ENCODE results near the gene ZBTB17.
"Not testable (repeated sequence)": the region's sequence is repeated elsewhere in the genome, so short reads cannot be mapped to it uniquely, and the experiment has no call there.

Gene ZBTB17

DNA sequence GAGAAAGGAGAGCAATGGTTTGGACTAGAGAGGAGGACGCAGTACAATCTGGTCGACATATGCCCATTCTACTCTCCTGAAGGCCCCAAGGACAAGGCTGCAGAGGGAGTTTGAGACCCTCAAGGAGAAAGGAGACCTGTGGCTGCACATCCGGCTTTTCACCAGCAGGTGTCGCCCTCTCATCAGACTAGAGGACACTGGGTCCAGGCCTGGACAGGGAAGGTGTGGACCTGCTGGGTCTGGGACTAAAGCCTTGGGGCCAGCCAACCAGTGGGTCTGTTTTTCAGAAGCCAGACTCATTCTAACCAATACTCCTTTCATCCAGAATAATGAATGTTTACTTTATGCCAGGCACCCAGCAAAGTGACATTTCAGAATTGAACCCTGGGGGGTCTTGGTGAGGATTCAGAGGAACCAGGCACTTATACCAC lies 33.1 kb upstream of the ZBTB17 start:
- TF ChIP-seq TAF1 (IDR thresholded peaks at IDR 0.05; ENCODE audit: borderline replicate concordance, low read depth, low read length) = no peak
- TF ChIP-seq POLR2AphosphoS5 (IDR thresholded peaks at IDR 0.05; ENCODE audit: low read depth, low read length) = no peak
- TF ChIP-seq POLR2A (IDR thresholded peaks at IDR 0.05; ENCODE audit: low read depth, low read length) = no peak
- DNase-seq (ENCODE audit: insufficient read length) (no peak), FAIRE-seq (peak; percentile 65)

DNA sequence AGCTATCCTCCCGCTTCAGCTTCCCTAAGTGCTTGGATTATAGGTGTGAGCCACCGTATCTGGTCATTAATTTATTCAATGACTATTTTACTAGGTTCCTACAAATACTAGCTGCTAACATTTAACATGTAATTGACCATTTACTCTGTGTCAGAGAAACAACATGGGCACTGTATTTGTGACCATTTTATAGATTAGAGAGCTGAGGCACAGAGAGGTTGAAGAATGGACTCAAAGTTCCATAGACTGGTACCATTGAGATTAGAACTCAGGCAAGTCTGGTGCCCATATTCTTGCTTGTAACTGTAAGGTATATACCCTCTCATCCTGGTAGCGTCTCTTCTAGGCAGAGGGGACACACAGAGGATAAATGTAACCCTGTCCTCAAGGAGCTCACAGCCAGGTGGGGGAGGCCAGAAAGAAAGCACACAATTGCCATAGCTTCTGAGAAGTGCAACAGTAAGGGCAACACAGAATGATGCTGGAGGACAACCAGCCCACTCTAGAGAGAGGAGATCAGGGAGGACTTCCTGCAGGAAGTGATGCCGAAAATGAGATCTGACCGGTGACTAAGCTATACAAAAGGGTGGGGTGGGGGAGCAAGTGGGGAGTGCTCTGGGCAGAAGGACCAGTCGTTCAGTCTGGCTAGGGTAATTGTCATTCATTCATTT lies 31.9 kb upstream of the ZBTB17 start:
- no peak for TF ChIP-seq POLR2A (IDR thresholded peaks at IDR 0.05; ENCODE audit: low read depth, low read length)
- no peak for TF ChIP-seq POLR2AphosphoS5 (IDR thresholded peaks at IDR 0.05; ENCODE audit: low read depth, low read length)
- TF ChIP-seq TAF1 (IDR thresholded peaks at IDR 0.05; ENCODE audit: borderline replicate concordance, low read depth, low read length) = no peak
- no peak for FAIRE-seq

DNA sequence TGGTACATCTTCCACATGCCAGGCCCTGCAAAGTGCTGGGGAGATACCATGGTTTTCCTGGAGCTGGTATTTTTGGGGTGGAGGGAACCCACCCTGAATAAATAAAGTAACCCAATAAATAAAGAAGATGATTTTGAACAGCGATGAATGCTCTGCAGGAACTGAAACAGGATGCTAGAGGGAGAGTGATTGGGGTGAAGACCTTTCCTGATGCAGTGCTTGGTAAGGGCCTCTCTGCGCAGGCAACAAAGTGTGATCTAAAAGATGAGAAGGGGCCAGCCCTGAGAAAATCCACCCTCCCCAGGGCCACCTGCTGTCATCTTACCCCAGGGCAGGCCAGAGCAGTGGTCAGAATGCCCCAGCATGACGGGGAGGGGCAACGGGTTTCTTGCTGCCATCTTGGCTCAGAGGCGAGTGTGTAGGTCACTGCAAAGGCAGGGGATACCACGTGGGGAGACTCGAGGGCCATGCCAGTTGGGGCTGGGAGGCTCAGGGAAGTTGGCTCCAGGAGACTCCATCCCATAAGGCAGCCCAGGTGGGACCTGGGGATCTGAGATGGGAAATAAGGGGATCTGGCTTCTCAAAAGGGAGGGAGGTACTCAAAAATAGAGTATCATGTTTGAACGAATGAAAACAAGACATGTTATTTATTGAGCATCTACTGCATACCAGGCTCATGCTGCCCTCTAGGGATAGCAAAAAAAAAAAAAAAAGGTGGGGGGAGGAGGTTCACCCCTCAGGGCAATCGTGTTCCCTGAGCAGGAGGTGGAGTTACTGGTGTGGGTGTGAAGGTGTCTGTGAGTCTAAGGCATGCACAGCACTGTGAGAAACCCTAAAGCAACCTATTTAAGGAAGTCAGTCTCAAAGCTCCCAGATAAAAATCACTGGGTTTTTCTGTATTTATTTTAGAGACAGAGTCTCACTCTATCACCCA lies 30.9 kb upstream of the ZBTB17 start:
- DNase-seq (ENCODE audit: insufficient read length) (no peak), FAIRE-seq (peak; percentile 69)
- no peak for TF ChIP-seq TAF1 (IDR thresholded peaks at IDR 0.05; ENCODE audit: borderline replicate concordance, low read depth, low read length)
- no peak for TF ChIP-seq POLR2AphosphoS5 (IDR thresholded peaks at IDR 0.05; ENCODE audit: low read depth, low read length)
- TF ChIP-seq POLR2A (IDR thresholded peaks at IDR 0.05; ENCODE audit: low read depth, low read length) = no peak

More for the DNA sequence above, 31.9 kb upstream of the ZBTB17 start:
- DNase-seq (ENCODE audit: insufficient read length) = no peak

DNA sequence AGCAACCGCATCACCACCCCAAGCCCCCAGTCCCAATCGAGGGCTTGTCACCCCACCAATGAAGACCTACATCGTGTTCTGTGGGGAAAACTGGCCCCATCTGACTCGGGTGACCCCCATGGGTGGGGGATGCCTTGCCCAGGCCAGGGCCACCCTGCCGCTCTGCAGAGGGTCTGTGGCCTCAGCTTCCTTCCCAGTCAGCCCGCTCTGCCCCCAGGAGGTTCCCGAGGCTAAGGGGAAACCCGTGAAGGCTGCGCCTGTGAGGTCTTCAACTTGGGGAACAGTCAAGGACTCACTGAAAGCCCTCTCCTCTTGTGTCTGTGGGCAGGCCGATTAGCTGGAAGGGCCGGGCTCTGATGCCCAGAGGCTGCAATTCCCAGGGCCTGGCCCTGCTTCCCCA lies 30.1 kb upstream of the ZBTB17 start:
- DNase-seq (ENCODE audit: insufficient read length) = no peak
- no peak for FAIRE-seq
- no peak for TF ChIP-seq POLR2A (IDR thresholded peaks at IDR 0.05; ENCODE audit: low read depth, low read length)
- TF ChIP-seq POLR2AphosphoS5 (IDR thresholded peaks at IDR 0.05; ENCODE audit: low read depth, low read length) = no peak
- TF ChIP-seq TAF1 (IDR thresholded peaks at IDR 0.05; ENCODE audit: borderline replicate concordance, low read depth, low read length) = no peak

DNA sequence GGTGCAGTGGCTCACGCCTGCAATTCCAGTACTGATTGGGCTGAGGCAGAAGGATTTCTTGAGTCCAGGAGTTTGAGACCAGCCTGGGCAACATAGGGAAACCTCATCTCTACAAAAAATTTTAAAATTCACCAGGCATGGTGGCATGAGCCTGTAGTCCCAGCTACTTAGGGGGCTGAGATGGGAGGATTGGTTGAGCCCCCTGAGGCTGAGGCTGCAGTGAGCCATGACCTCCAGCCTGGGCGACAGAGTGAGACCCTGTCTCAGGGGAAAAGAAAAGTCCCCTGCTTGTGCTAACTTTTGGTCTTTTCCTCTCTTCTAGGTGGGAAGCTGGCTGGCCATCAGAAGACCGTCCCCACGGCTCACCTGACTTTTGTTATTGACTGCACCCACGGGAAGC lies 29.7 kb upstream of the ZBTB17 start:
- TF ChIP-seq POLR2A (IDR thresholded peaks at IDR 0.05; ENCODE audit: low read depth, low read length) (no peak), POLR2AphosphoS5 (IDR thresholded peaks at IDR 0.05; ENCODE audit: low read depth, low read length) (no peak), TAF1 (IDR thresholded peaks at IDR 0.05; ENCODE audit: borderline replicate concordance, low read depth, low read length) (no peak)
- DNase-seq (ENCODE audit: insufficient read length) = no peak

DNA sequence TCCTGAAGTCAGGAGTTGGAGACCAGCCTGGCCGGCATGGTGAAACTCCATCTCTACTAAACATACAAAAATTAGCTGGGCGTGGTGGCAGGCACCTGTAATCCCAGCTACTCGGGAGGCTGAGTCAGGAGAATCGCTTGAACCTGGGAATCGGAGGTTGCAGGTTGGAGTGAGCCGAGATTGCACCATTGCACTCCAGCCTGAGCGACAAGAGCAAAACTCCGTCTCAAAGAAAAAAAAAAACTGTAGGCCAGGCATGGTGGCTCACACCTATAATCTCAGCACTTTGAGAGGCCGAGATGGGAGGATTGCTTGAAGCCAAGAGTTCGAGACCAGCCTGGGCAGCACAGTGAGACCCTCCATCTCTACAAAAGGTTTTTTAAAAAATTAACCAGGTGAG lies 25.4 kb upstream of the ZBTB17 start:
- DNase-seq (ENCODE audit: insufficient read length); FAIRE-seq: not testable (repeated sequence)

More for the DNA sequence above, 29.7 kb upstream of the ZBTB17 start:
- FAIRE-seq = no peak

DNA sequence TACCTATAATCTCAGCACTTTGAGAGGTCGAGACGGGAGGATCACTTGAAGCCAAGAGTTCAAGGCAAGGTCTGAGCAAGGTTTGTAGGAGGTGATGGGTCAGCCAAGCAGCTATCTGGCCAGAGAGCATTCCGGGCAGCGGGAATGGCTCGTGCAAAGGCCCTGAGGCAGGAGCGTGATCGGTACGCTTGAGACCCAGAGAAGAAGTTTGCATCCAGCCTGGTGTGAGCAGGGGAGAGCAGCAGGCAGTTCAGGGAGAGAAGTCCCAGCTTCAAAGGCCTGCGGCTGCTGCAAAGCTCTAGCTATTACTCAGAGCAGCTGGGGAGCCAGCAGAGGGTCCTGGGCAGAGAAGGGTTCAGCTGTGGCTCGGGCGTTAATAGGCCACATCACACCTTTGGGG lies 23.0 kb upstream of the ZBTB17 start:
- FAIRE-seq (no peak), DNase-seq (ENCODE audit: insufficient read length) (no peak)
- TF ChIP-seq POLR2AphosphoS5 (IDR thresholded peaks at IDR 0.05; ENCODE audit: low read depth, low read length) = no peak
- no peak for TF ChIP-seq POLR2A (IDR thresholded peaks at IDR 0.05; ENCODE audit: low read depth, low read length)
- TF ChIP-seq TAF1 (IDR thresholded peaks at IDR 0.05; ENCODE audit: borderline replicate concordance, low read depth, low read length) = no peak

DNA sequence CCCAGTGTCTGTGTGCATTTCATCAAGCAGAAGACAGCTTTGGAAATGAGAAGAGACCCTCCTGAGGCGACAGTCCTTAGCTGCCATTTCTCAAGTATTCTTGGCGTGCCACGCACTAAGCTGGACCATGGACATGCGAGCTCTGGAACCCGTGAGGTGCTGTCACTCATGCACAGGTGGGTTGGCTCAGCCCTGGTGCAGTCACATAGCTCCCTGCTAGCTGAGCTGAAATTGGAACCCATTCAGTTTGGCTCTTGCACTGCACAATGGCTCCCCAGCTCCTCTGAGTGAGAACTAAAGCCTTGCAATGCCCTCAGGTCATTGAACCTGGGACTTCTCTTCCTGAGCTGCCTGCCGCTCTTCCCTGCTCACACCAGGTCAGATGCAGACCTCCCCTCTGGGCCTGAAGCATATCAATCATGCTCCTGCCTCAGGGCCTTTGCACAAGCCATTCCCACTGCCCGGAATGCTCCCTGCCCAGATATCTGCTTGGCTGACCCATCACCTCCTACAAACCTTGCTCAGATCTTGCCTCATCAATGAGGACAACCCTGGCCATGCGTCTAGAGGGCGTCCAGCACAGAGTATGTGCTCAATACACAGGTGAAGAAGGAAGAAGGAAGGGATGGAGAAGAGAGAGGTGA lies 21.9 kb upstream of the ZBTB17 start:
- TF ChIP-seq POLR2A (IDR thresholded peaks at IDR 0.05; ENCODE audit: low read depth, low read length) (no peak), TAF1 (IDR thresholded peaks at IDR 0.05; ENCODE audit: borderline replicate concordance, low read depth, low read length) (no peak)
- DNase-seq (ENCODE audit: insufficient read length) (no peak), FAIRE-seq (no peak)

DNA sequence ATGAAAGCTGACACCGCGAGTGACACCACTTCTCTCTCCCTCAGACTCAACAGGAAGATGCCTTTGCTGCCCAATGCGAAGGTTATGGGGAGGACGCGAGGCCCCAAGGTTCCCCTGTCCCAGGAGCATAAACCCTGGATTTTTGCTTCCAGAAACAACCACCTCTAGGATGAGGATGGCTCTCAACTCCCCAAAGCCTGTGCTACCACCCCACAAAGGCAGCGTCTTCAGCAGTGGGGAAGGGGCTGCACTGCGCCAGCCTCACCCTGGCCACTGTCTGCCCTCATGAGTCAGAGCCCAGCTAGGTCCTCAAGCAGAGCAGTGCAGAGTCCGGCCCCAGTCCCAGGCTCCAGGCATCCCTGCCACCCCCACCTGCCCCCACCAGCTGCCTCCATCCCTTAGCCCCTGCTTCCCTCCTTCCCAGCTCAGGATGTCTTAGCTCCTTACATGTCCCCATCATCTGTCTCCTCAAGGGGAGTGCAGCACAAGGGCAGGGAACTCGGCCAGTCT lies 21.2 kb upstream of the ZBTB17 start:
- DNase-seq (ENCODE audit: insufficient read length) (no peak), FAIRE-seq (no peak)
- TF ChIP-seq TAF1 (IDR thresholded peaks at IDR 0.05; ENCODE audit: borderline replicate concordance, low read depth, low read length) (no peak), POLR2A (IDR thresholded peaks at IDR 0.05; ENCODE audit: low read depth, low read length) (no peak), POLR2AphosphoS5 (IDR thresholded peaks at IDR 0.05; ENCODE audit: low read depth, low read length) (no peak)

DNA sequence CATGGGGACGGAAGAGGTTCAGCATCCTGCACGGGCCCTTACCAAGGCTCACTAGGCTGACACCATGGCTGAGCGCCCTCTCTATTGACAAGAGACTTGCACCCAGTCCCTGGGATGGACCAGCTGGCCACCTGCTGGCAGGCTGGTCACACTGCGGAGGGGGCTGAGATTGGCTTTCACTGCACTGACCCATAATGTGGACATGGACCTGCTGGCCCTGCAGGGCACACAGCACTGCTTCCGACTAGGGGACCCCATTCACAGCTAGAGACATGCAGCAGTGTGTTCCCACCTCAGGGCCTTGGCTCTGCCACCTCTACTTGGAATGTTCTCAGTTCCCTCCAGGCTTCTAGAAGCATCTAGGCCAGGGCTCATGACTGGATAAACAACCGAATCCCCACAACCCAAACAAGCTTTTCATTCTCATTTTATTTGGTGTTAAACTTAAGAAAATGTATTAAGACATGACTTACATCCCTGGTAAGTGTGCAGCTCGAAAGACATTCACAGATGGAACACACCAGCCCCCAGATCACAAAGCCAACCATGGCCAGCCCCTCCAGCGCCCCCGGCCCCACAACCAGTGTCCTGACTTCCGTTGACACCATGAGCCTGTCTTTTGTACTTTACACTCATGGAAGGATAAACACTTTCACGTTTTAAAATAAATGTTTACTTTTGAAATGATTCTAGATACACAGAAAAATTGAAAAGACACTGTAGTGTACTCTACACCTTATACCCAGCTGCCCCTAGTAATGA lies 18.9 kb upstream of the ZBTB17 start:
- TF ChIP-seq POLR2A (IDR thresholded peaks at IDR 0.05; ENCODE audit: low read depth, low read length) (no peak), POLR2AphosphoS5 (IDR thresholded peaks at IDR 0.05; ENCODE audit: low read depth, low read length) (no peak), TAF1 (IDR thresholded peaks at IDR 0.05; ENCODE audit: borderline replicate concordance, low read depth, low read length) (no peak)
- DNase-seq (ENCODE audit: insufficient read length) = no peak
- no peak for FAIRE-seq

DNA sequence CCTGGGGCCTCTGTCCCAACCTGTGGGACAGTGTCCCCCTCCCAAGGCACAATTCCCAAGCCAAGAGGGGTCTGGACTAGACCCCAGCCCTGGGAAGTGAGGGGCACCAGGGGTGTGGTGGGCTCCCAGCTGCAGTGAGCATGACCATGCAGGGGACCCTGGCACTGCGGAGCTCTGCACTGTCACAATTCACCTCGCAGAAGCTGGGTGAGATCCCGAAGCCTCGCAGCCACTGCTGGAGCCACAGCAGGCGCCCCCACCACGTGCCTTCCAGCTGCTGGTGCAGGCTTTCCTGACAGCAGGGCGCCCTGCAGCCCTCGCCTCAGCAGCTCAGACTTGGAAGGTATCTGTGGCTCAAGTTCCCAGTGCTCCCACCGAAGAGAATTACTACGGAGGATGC lies 18.2 kb upstream of the ZBTB17 start:
- TF ChIP-seq POLR2AphosphoS5 (IDR thresholded peaks at IDR 0.05; ENCODE audit: low read depth, low read length) = no peak
- no peak for TF ChIP-seq TAF1 (IDR thresholded peaks at IDR 0.05; ENCODE audit: borderline replicate concordance, low read depth, low read length)
- no peak for TF ChIP-seq POLR2A (IDR thresholded peaks at IDR 0.05; ENCODE audit: low read depth, low read length)
- no peak for FAIRE-seq
- DNase-seq (ENCODE audit: insufficient read length) = no peak
